H1 (cell line): ENCODE results near the gene SPATA13. TPM values are rescaled to one million over a fixed set of nuclear protein-coding genes. Genes with fewer than 3 reads are reported as not detected.

Source experiments
- CTCF ChIA-PET: fragments of 300-600 bp; sonication (Branson Sonifier 250); formaldehyde crosslinking; loops from one replicate; lab custom pipeline; 2021; ENCODE audit not compliant: partially characterized antibody; lab: Charles Lee
- POLR2A ChIA-PET: fragments of 300-600 bp; sonication (Branson Sonifier 250); formaldehyde crosslinking; loops from one replicate; lab custom pipeline; 2021; ENCODE audit warnings: inconsistent platforms; ENCODE audit not compliant: partially characterized antibody; lab: Charles Lee
- DNase-seq, 2 experiments: peaks; one replicate each; pipeline versions ENCODE4 v3.0.0 to v3.0.0-alpha.2; 2010 to 2022; ENCODE audit warnings: low spot score in 2 of 2, low read depth in 1 of 2, mixed read lengths in 1 of 2
- FAIRE-seq: peaks from 2 replicates; lab custom pipeline; 2011; peaks lifted over from hg19 to GRCh38; lab: Jason Lieb, UNC
- H2AFZ ChIP-seq: 2 replicates; pipeline ENCODE4 v1.8.1; 2012; ENCODE audit warnings: low read length, inconsistent platforms
- H2AK5ac ChIP-seq: 2 replicates; pipeline ENCODE4 v1.6.1; 2013; ENCODE audit warnings: low read depth, low read length
- H2BK120ac ChIP-seq: replicated peaks from 2 replicates; pipeline ENCODE3; 2013; ENCODE audit warnings: low read depth, low read length, inconsistent platforms
- H2BK12ac ChIP-seq: 2 replicates; pipeline ENCODE4 v1.6.1; 2013; ENCODE audit warnings: low read depth, low read length
- H2BK15ac ChIP-seq: 2 replicates; pipeline ENCODE4 v1.6.1; 2013; ENCODE audit warnings: low read length
- H2BK20ac ChIP-seq: 2 replicates; pipeline ENCODE4 v1.6.1; 2013; ENCODE audit warnings: low read length
- H2BK5ac ChIP-seq: 2 replicates; pipeline ENCODE4 v1.6.1; 2013; ENCODE audit warnings: low read depth, low read length
- H3K14ac ChIP-seq: 2 replicates; pipeline ENCODE4 v1.6.1; 2013; ENCODE audit warnings: inconsistent platforms; ENCODE audit not compliant: insufficient read length
- H3K18ac ChIP-seq: 2 replicates; pipeline ENCODE4 v1.6.1; 2013; ENCODE audit warnings: low read length; ENCODE audit errors: extremely low read depth
- H3K23ac ChIP-seq: 2 replicates; pipeline ENCODE4 v1.6.1; 2013; ENCODE audit warnings: inconsistent platforms; ENCODE audit not compliant: insufficient read length
- H3K23me2 ChIP-seq: 2 replicates; pipeline ENCODE4 v1.6.1; 2013; ENCODE audit warnings: low read depth, low read length
- H3K27ac ChIP-seq: 2 replicates; pipeline ENCODE4 v1.6.1; 2011; ENCODE audit warnings: low read depth, low read length, inconsistent platforms
- H3K27me3 ChIP-seq, 4 experiments: replicated peaks in 1 of 4; 1 replicate in 1 of 4; 2 replicates in 3 of 4; pipeline versions ENCODE4 v1.6.1 to v1.8.1; 2011 to 2013; ENCODE audit warnings: low read length in 3 of 4, mild to moderate bottlenecking in 3 of 4, inconsistent platforms in 2 of 4, mixed read lengths in 2 of 4, moderate library complexity in 1 of 4; ENCODE audit not compliant: control insufficient read depth in 3 of 4, insufficient read depth in 3 of 4; ENCODE audit errors: extremely low read depth in 1 of 4
- H3K36me3 ChIP-seq, 4 experiments: 2 replicates each; pipeline versions ENCODE4 v1.6.1 to v1.8.1; 2011 to 2013; ENCODE audit warnings: mild to moderate bottlenecking in 4 of 4, low read length in 3 of 4, moderate library complexity in 2 of 4, control low read depth in 1 of 4, inconsistent platforms in 1 of 4; ENCODE audit not compliant: insufficient read depth in 4 of 4, control insufficient read depth in 2 of 4
- H3K4ac ChIP-seq: replicated peaks from 2 replicates; pipeline ENCODE3; 2013; ENCODE audit warnings: low read length, low read depth, mixed read lengths, inconsistent platforms; ENCODE audit not compliant: insufficient read length
- H3K4me1 ChIP-seq, 4 experiments: replicated peaks in 1 of 4; 1 replicate in 1 of 4; 2 replicates in 3 of 4; pipeline versions ENCODE4 v1.6.1 to v1.8.1; 2011 to 2013; ENCODE audit warnings: low read length in 3 of 4, inconsistent platforms in 2 of 4, mixed read lengths in 1 of 4; ENCODE audit not compliant: insufficient read depth in 4 of 4, control insufficient read depth in 3 of 4
- H3K4me2 ChIP-seq, 2 experiments: 2 replicates each; pipeline versions ENCODE4 v1.6.1 to v1.8.1; 2011 to 2013; ENCODE audit warnings: low read depth in 2 of 2, low read length in 2 of 2, control low read depth in 1 of 2, inconsistent platforms in 1 of 2, mild to moderate bottlenecking in 1 of 2; ENCODE audit not compliant: insufficient read depth in 1 of 2
- H3K4me3 ChIP-seq, 4 experiments: fragments of 200-600, 300-600 bp in 1 of 4; sonication (generic), shearing (Covaris generic), sonication (Bioruptor Twin) in 1 of 4; 2 replicates each; pipeline versions ENCODE4 v1.5.1 to v1.8.1; 2011 to 2016; ENCODE audit warnings: low read length in 4 of 4, low read depth in 3 of 4, control low read depth in 2 of 4, inconsistent platforms in 2 of 4, mild to moderate bottlenecking in 2 of 4, mixed read lengths in 1 of 4, moderate library complexity in 1 of 4; ENCODE audit not compliant: insufficient read depth in 2 of 4; ENCODE audit errors: extremely low read depth in 1 of 4
- H3K56ac ChIP-seq: replicated peaks from 2 replicates; pipeline ENCODE3; 2013; ENCODE audit warnings: low read depth, mild to moderate bottlenecking, mixed read lengths, low read length, inconsistent platforms; ENCODE audit not compliant: insufficient read length
- H3K79me1 ChIP-seq: 2 replicates; pipeline ENCODE4 v1.6.1; 2013; ENCODE audit warnings: low read depth, low read length, control low read depth
- H3K79me2 ChIP-seq, 2 experiments: 2 replicates each; pipeline versions ENCODE4 v1.6.1 to v1.8.1; 2012 to 2013; ENCODE audit warnings: low read length in 2 of 2, mild to moderate bottlenecking in 2 of 2, inconsistent platforms in 1 of 2; ENCODE audit not compliant: insufficient read depth in 2 of 2, control insufficient read depth in 1 of 2
- H3K9ac ChIP-seq, 4 experiments: replicated peaks in 1 of 4; 1 replicate in 1 of 4; 2 replicates in 3 of 4; pipeline versions ENCODE4 v1.6.1 to v1.8.1; 2011 to 2013; ENCODE audit warnings: low read depth in 3 of 4, low read length in 3 of 4, control low read depth in 2 of 4, mild to moderate bottlenecking in 2 of 4, moderate library complexity in 2 of 4, inconsistent platforms in 1 of 4; ENCODE audit errors: extremely low read depth in 1 of 4
- H3K9me3 ChIP-seq, 2 experiments: 2 replicates each; pipeline versions ENCODE4 v1.6.1 to v1.8.1; 2012 to 2013; ENCODE audit warnings: mild to moderate bottlenecking in 2 of 2, moderate library complexity in 2 of 2, control low read depth in 1 of 2, inconsistent platforms in 1 of 2, low read depth in 1 of 2, low read length in 1 of 2, mixed read lengths in 1 of 2; ENCODE audit not compliant: insufficient read depth in 2 of 2
- H4K20me1 ChIP-seq, 2 experiments: replicated peaks in 1 of 2; 2 replicates each; pipeline versions ENCODE3 to v1.8.1; 2011 to 2013; ENCODE audit warnings: inconsistent platforms in 2 of 2, low read length in 2 of 2, mild to moderate bottlenecking in 1 of 2; ENCODE audit not compliant: insufficient read depth in 2 of 2, control insufficient read depth in 1 of 2
- H4K5ac ChIP-seq: 2 replicates; pipeline ENCODE4 v1.6.1; 2013; ENCODE audit warnings: low read length, low read depth, mixed read lengths, inconsistent platforms; ENCODE audit not compliant: insufficient read length
- H4K8ac ChIP-seq: 2 replicates; pipeline ENCODE4 v1.8.0; 2013; ENCODE audit warnings: mild to moderate bottlenecking, moderate library complexity, low read length, inconsistent platforms; ENCODE audit not compliant: insufficient read depth; ENCODE audit errors: extremely low read depth
- H4K91ac ChIP-seq: replicated peaks from 2 replicates; pipeline ENCODE3; 2013; ENCODE audit warnings: low read length, mixed read lengths, inconsistent platforms; ENCODE audit not compliant: insufficient read length
- ASH2L ChIP-seq: fragments of 200-600, 300-600 bp; sonication (generic); IDR thresholded peaks from one replicate; pipeline ENCODE4 v1.7.1; 2017; ENCODE audit warnings: low read length
- ATF2 ChIP-seq: IDR thresholded peaks from 2 replicates; pipeline ENCODE4 v1.6.1; 2012; ENCODE audit warnings: low read length, inconsistent platforms
- CTCF ChIP-seq, 3 experiments: IDR thresholded peaks; 1 replicate in 2 of 3; 2 replicates in 1 of 3; pipeline versions ENCODE4 v1.5.1 to v1.6.1; 2011; ENCODE audit warnings: low read length in 3 of 3, mild to moderate bottlenecking in 3 of 3, inconsistent platforms in 2 of 3, low read depth in 1 of 3, moderate library complexity in 1 of 3; ENCODE audit not compliant: insufficient read depth in 1 of 3; ENCODE audit errors: control extremely low read depth in 1 of 3
- FOSL1 ChIP-seq: IDR thresholded peaks from 2 replicates; pipeline ENCODE4 v1.6.1; 2011; ENCODE audit warnings: mild to moderate bottlenecking, low read depth, low read length, moderate library complexity; ENCODE audit not compliant: insufficient read depth
- JUN ChIP-seq: IDR thresholded peaks from 2 replicates; pipeline ENCODE4 v1.6.1; 2011; ENCODE audit warnings: low read depth, mild to moderate bottlenecking, improper control_type of control experiment, low read length
- KDM5A ChIP-seq: fragments of 200-600 bp; IDR thresholded peaks from 2 replicates; pipeline ENCODE4 v1.7.1; 2012; ENCODE audit warnings: mild to moderate bottlenecking, low read length, inconsistent platforms, mixed read lengths
- NRF1 ChIP-seq: IDR thresholded peaks from 2 replicates; pipeline ENCODE4 v1.6.1; 2011; ENCODE audit warnings: mild to moderate bottlenecking, low read depth, low read length, improper control_type of control experiment
- SP2 ChIP-seq: IDR thresholded peaks from 2 replicates; pipeline ENCODE4 v1.6.1; 2012; ENCODE audit warnings: mild to moderate bottlenecking, low read length, inconsistent platforms
- TBP ChIP-seq: IDR thresholded peaks from 2 replicates; pipeline ENCODE4 v1.6.1; 2011; ENCODE audit warnings: low read depth, low read length, improper control_type of control experiment
- TEAD4 ChIP-seq: IDR thresholded peaks from 2 replicates; pipeline ENCODE4 v1.6.1; 2012; ENCODE audit warnings: low read depth, low read length, inconsistent platforms, mixed read lengths
- WGBS, 2 experiments: shearing (Covaris generic) in 1 of 2; methylation state at CpG; one replicate each; pipeline versions ENCODE4 v1.1.6 to v1.1.7; 2013 to 2015; ENCODE audit warnings: low lambda C conversion rate in 2 of 2, mixed read lengths in 2 of 2, inconsistent platforms in 1 of 2, low coverage in 1 of 2, missing lambda C conversion rate in 1 of 2; ENCODE audit not compliant: insufficient replicate concordance in 2 of 2, insufficient coverage in 1 of 2, insufficient read length in 1 of 2; ENCODE audit errors: extremely low coverage in 1 of 2, missing lambda C conversion rate in 1 of 2; 5-methylcytosine and 5-hydroxymethylcytosine counted together
- polyA plus RNA-seq, 7 experiments: library from polyadenylated mRNA; depleted of rRNA in 3 of 7; stranded (reverse) in 5 of 7; unstranded in 2 of 7; fragments of >200 nt in 5 of 7; fragments of 200-250 nt in 2 of 7; gene quantifications; 1 replicate in 5 of 7; 2 replicates in 1 of 7; 4 replicates in 1 of 7; pipeline versions ENCODE4 v1.2.1 to v1.2.3, GENCODE V29; 2011 to 2013; ENCODE audit warnings: missing spikeins in 2 of 7, mixed read lengths in 2 of 7
- total RNA-seq: library from RNA; stranded (reverse); fragmentation: NEBNext Ultra II Directional; extraction: Animal tissue kit (Norgen Biotek cat#: 25700); gene quantifications from 2 replicates; pipeline ENCODE4 v1.2.1, GENCODE V29; 2021

The SPATA13 gene
- total and polyA plus RNA-seq, 2 of the 8 experiments (the other 6 are each of a cell fraction or from before 2014, with no cell fraction given): 12.6 to 30.9 TPM

- Histone ChIP-seq H3K23ac (no peak overlapping the region), H2BK5ac (no peak overlapping the region), H4K8ac (no peak overlapping the region), H3K4me2 (no peak overlapping the region), H3K9ac (no peak overlapping the region), H4K20me1 (no peaks in the 10 kb centered on the region), H2AFZ (no peak overlapping the region), H3K36me3 (no peaks in the 10 kb centered on the region), H3K79me2 (no peaks in the 10 kb centered on the region), H2AK5ac (no peak overlapping the region), H2BK15ac (no peak overlapping the region), H2BK20ac (no peak overlapping the region), H3K14ac (no peak overlapping the region), H3K79me1 (no peaks in the 10 kb centered on the region), H4K91ac (no peak overlapping the region), H3K4ac (no peak overlapping the region), H3K23me2 (no peaks in the 10 kb centered on the region), H3K27ac (no peak overlapping the region), H3K4me1 (peaks cover 0 to 11% (median 1%) of the 10 kb centered on the region in 4 experiments; a peak in 3 of 7 replicates), H3K4me3 (no peak overlapping the region), H2BK120ac (no peak overlapping the region), H4K5ac (no peak overlapping the region), H3K56ac (no peak overlapping the region), H3K18ac (no peak overlapping the region), H2BK12ac (no peak overlapping the region), H3K27me3 (no peaks in the 10 kb centered on the region; a peak in 1 of 7 replicates), H3K9me3 (no peaks in the 10 kb centered on the region)
- 73% methylated on average over 1 of the region's 1 CpG; no CpG with 5 or more reads in 1 of the 2 experiments for WGBS, 2 experiments
- FAIRE-seq (no peak), DNase-seq (no peak)
- ChIA-PET CTCF (no interaction called here), POLR2A (no interaction called here)
- TF ChIP-seq CTCF (IDR thresholded peaks at IDR 0.05; ENCODE audit: control extremely low read depth in 1 of 3, insufficient read depth in 1 of 3, low read depth in 1 of 3, low read length in 3 of 3) (no peak), JUN (no peak), TBP (no peak), ATF2 (no peak), FOSL1 (no peak), ASH2L (no peak), SP2 (no peak), TEAD4 (no peak), NRF1 (no peak), KDM5A (no peak)
Measured at GRCh38 chr13:24142453-24142852, 18.1 kb upstream of the SPATA13 start.
